AG20443 (cell line): Measurements from ENCODE around the gene PDGFA.

ENCODE experiments used
- DNase-seq: peaks from one replicate; pipeline ENCODE4 v3.0.0; 2012; ENCODE audit warnings: low spot score, mixed read lengths

The PDGFA gene

DNA sequence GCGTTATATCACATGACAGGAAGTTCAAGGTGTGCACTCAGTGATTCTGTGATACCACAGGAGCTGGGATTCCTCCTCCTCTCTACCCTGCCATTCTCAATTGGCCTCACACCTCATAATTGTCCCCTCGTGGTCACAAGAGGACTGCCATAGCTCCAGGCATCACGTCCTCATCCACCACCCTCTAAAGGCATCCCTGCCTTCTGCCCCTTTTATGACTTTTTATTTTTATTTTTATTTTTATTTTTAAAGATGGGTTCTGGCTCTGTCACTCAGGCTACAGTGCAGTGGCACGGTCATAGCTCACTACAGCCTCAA lies 47.0 kb downstream of the PDGFA start:
- no peak for DNase-seq

DNA sequence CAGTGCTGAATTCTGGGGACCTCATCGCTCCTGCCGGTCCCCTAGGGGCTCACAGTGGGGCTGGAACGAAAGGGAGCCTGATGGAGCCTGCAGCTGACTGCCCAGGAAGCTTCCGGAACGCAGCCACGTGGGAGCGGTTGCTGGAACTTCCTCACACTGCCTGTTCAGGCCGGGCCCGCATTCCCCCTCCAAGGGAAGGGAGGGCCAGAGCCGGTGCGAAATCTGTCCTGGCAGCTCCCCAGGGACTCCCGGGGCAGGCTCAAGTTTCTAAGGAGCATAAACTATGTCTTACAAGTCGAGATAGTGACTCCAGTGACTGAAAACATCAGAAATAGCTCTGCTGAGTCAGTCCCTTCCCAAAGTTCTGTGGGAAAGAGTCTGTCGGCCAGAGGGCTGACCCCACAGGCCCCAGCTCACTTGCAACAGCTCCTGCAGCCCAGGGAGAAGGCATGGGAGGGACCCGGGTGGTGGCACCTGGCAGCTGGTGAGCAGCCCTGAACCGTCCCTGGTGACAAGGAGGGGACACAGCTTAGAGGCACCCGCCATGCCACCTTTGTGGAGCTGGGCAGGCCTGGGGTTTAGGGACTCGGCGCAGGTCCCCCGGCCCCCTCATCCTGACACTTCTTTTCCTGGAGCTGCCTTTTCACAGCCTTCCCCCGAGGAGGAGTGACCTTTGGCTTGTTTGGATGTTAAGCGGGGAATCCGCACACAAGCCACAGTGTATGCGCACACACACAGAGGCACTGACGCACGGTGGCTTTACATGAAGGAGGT lies 47.6 kb downstream of the PDGFA start:
- DNase-seq = peak; percentile 79

DNA sequence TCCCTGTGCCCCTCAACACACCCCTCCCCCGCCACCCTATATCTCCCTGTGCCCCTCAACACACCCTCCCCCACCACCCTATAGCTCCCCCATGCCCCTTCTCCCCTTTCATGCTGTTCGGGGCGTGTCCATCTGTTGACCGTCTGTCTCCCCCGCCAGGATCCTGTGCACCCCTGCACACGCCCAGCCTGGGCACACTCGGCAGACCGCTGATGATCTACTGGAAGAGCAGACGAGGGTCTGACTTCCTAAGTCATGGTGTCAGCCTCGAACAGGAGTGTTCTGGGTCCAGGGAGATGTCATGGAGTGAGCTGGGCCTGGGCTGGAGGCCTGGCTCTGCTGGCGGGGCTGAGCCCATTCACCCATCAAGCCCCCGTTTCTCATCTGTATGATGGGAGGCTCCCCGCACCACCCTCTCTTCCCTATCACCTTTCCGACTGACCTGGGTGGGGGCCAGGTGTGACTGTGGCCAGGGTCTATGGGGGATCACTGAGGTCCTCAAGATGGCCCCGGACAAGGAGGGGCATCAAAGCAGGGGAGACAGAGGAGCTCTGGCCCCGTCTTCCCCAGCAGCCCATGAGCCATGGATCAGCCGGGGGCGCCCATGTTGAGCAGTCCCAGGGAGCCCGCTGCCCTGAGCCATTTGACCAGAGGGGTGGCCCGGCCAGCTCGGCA lies 48.3 kb downstream of the PDGFA start:
- no peak for DNase-seq

DNA sequence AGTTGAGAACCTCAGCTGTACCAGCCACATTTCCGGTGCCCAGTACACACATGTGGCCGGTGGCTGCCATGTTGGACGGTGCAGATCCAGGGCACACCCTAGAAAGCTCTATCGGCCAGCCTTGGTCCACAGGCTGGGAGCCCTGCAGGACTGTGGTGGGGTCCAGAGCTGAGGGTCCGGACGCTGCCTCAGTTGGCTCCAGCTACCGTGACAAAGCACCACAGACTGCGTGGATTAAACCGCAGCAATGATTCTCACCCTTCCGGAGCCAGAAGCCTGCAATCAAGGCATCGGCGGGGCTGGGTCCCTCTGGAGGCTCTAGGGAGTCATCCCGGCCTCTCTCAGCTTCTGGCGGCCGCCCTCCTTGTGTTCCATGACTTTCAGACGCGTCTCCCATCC lies 50.1 kb downstream of the PDGFA start:
- no peak for DNase-seq

DNA sequence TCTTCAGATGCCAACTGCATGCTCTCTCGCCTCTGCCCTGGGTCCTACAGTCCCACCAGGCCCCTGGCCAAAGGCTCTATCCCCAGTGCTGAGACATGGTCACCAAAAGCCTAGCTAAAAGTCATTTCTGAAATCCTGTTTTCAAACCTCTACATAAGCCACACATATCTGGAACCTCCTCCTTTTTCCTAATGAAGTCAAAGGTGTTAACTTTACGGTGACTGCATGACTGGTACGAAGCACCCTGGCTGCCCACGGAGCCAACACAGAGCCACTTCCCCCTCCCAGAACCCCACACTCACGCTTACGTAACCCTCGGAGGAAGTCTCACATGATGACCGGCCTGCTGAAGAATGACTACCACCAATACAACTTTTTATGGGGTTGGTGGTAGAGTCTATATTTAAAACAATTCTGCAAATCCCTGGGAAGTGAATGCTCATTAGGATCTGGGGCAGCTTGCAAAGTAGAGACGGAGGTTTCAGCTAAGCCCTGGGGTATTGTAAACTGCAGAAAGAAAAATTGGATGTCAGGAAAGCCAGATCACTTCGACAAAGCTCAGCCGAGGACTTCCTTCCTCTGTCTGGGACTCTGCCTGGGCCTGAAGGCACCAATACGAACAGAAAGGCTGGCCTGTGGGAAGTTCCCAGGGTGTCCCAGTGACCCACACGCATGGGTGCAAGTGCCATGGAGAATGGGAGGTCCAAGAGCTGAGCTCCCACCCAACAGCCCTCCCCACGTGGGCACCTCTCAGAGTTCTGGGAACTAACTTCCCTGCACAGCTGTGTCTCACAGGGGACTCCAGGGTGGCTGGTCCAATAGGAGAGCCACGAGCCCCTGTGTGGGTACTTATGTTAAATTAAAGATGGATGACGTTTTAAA lies 50.7 kb downstream of the PDGFA start:
- no peak for DNase-seq

DNA sequence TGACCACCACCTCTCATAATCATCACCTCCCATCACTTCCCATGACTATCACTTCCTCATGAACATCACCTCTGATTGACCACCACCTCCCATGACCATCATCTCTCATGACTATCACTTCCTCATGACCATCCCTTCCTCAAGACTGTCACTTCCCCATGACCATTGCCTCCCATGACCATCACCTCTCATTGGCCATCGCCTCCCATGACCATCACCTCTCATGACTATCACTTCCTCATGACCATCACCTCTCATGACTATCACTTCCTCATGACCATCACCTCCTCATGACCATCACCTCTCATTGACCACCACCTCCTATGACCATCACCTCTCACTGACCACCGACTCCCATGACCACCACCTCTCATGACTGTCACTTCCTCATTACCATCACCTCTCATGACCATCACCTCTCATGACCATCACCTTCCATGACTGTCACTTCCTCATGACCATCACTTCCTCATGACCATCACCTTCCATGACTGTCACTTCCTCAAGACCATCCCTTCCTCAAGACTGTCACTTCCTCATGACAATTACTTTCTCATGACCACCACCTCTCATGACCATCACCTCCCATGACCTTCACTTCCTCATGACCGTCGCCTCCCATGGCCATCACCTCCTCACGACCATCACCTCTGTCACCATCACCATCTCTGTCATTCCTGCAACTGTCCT lies 51.6 kb downstream of the PDGFA start:
- DNase-seq = no peak

DNA sequence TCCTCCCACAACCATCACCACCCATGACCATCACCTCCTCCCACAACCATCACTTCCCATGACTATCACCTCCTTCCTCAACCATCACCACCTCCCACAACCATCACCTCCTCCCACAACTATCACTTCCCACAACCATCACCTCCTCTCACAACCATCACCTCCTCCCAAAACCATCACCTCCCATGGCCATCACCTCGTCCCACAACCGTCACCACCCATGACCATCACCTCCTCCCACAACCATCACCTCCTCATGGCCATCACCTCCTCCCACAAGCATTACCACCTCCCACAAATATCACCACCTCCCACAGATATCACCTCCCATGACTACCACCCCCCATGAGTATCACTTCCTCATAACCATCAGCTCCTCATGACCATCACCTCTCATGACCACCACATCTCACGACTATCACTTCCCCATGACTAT lies 52.2 kb downstream of the PDGFA start:
- DNase-seq = no peak

DNA sequence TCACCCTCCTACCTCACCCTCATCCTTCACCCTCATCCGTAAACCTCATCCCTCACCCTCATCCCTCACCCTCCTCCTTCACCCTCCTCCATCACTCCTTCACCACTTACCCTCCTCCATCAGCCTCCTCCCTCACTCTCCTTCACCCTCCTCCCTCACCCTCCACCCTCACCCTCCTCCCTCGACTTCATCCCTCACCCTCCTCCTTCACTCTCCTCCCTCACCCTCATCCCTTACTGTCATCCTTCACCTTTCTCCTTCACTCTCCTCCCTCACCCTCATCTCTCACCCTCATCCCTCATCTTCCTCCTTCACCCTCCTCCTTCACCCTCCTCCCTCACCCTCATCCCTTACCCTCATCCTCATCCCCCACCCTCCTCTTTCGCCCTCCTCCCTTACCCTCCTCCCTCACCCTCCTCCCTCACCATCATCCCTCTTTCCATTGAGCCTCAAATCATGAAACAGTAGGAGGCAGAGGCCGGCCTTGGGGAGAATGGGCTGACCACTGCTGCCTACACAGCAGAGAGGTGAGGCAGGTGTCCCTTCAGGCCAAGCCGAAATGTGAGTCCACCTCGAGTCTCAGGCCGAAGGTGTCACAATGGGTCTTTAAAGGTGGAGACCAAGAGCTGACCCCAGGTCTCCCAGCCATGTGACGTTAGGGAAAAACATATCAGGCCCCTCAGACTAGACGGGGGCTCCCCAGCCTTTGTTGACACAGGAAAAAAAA lies 53.0 kb downstream of the PDGFA start:
- no peak for DNase-seq

DNA sequence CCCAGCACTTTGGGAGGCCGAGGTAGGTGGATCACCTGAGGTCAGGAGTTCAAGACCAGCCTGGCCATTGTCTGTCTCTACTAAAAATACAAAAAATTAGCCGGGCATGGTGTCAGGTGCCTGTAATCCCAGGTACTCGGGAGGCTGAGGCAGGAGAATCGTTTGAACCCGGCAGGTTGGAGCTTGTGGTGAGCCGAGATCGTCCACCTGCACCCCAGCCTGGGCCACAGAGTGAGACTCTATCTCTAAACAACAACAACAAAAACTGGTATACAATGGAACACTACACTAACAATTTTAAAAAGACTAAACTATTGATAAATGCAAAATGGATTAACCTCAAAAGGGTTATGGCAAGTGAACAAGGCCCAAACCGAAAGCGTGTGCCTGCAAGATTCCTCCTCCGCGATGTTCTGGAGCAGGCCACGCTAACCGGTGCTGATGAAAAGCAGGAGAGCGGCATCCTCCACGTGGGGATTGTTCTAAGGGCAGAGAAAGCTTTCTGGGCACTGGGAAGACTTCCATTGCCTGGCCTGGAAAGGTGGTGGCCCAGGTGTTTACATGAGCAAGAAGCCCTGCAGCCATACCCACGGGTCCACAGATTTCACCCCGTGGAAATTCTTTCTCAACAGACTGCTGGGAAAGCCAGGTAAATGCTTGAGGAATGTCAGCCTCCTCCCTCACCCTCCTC lies 53.8 kb downstream of the PDGFA start:
- no peak for DNase-seq

DNA sequence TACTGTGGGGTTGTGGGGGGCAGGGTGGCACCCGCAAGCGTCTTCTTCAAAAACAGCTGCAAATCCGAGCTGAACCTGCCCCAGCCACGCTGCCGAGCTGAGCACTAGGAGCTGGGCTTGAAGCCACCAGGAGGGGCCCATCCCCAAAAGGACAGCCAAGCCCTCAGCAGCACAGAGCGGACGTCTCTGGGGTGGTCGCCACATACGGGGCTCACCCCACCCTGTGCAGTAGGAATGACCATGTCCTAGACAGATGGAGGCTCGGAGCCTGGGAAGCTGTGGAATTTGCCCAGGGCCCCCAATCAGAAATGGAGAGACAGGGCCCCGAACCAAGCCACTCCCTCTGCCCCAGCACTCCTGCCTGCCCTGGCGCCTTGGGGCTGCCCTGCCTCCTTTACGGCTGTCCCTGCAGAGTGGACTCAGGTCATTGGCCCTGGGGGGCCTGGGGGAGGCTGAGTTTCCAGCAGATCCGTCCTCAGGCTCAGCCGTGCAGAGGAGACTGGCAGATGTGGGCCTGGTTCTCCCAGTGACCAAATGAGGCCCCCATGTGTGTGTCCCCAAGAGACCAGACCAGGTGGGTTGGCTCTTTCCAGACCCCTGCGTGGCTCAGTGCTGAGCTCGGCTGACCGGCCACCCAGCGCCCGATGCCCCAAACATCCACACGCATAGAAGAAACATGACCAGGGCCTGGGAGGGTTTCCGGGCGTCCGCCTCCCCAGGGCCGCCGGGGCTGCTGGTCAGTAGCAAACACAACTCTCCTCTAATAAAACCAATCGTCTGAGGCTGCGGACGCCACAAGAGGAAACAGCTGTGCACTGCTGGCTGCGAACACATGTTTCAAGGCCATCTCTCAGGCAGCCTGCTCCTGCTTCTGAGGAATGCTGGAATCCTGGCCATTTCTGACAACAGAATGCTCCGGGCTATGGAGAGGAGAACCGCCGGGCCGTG lies 54.9 kb downstream of the PDGFA start:
- DNase-seq = peak; percentile 77

DNA sequence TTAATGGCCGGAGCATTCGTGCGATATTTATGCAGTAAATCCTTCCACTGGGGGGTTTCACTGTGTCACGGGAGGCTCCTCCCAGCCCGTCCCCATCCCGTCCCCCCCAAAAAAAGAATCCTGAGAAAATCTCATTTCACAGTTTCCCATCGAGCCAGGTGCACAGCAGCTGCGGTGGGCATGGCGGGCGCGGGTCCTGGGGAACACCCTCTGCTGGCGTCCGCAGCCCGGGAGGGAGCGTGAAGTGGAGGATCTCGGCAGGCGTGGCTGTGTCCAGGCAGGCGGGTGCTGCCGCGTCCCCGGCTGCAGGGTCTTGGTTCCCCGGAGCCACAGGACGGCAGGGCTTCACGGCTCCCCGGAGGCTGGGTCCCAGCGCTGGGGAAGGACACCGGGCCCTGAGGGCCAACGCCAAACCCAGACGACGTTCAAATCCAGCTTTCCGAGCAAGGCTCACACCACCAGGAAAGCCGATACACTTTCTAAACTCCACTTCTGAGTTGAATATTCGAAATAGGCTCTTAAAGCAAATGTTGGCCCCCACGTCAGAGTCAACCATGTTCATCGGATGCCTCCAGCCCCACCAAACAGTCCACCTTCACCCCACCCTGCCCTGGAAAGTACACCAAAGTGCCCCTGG lies 55.7 kb downstream of the PDGFA start:
- no peak for DNase-seq

DNA sequence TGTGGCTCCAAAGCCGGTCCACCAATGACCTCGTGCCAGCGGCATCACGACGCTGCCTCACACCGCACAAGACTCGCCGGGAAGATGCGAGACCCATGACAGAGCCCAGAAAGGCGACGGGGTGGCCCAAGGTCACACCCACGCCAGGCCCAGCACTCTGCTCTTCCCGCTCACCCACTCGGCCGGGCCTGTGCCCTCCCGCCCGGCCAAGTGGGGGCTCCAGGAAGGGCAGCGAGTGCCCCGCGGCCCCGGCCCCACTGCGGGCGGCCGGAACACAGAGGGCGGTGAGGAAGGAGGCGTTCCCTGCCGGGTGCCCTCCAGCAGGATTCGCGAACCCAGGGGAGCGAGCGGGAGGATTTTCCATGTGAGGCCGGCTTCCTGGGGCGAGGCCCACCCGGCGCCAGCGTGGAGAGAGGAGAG lies 56.3 kb downstream of the PDGFA start:
- DNase-seq = no peak

DNA sequence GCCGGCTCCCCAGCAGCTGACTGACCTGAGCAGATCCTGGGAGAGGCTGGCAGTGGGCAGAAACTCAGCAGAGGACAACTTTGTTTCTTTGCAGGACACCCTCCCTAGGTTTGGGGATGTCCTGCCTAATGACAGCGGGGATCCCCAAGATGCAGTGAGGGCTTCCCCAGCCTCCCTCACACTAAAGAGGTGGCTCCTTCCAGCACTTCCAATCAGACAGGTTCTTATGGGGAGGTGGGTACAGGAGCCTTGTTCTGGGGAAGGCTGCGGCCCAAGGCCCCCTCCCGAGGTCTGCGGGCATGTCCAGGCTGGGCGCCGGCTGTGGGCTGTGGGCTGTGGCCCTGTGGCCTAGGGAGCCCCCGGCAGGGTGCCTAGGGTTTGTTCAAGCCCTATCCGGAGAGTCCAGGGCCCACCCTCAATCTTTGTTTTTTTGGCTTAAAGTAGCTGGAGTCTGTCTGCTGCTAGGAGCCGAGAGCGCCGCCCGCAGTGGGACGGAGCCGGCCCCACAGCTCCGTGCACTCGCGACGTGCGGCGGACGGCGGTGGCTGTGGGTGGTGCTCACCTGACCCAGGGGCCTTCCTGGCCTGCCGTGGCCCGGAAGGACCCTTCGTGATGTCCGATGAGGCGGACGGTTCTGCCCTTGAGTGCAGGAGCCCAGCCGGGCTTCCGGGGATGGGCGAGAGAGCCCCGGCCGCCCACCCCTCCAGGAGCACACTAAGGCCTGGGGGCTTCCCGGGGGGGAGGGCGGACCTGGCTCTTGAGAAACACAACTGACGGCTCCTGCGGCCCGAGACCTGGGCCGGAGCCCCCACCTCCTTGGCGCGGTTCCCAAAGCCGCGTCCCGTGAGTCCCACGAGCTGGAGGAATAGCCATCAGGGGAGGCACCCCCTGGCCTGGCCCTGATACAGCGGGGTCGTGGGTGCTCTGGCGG lies 57.2 kb downstream of the PDGFA start:
- no peak for DNase-seq

DNA sequence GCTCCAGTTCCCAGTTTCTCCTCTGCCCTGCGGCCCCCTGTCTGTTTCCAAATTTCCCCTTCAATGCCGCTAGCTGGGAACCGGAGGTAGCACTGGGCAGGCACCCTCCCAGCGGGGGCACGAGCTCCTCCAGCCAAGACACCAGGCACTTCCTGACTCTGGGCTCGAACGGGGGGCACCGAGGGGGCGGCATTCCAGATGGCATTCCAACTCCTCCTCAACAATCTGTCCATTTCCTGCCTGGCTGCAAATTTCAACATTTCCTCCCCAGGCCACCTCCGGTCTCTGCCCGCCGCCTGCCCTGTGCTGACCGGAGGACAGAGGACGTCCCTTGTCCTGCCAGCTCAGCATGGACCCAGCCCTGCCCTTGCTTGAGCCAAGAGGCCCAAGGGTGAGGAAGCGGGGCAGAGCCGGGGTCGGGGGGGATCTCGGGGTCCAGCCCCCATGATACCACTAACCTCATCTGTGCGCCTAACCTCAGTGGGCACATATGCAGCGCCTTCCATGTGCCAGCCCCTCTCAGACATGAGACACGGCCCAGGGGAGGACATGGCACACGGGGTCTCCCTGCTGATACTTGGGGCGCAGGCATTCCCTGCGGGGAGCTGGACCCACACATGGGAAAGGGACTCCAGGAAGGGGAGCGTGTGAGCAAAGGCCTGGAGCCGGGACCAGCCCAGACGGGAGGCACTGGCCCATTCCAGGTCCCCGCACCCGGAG lies 58.0 kb downstream of the PDGFA start:
- DNase-seq = no peak

DNA sequence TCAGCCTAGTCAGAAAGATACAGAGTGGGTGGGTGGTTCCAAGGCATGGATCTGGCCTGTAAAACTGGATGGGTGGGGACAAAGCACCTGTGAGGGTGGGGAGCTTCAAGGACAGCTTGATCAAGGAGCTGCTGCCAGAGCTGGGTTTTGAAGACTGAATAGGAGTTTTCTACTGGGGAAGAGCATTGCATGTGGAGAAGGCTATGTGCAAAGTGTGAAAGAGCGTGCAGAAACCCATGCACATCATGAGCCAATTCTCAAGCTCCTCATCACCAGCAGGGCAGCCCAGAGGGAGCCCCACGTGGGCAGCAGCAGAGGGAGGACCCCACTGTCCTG lies 58.6 kb downstream of the PDGFA start:
- no peak for DNase-seq

DNA sequence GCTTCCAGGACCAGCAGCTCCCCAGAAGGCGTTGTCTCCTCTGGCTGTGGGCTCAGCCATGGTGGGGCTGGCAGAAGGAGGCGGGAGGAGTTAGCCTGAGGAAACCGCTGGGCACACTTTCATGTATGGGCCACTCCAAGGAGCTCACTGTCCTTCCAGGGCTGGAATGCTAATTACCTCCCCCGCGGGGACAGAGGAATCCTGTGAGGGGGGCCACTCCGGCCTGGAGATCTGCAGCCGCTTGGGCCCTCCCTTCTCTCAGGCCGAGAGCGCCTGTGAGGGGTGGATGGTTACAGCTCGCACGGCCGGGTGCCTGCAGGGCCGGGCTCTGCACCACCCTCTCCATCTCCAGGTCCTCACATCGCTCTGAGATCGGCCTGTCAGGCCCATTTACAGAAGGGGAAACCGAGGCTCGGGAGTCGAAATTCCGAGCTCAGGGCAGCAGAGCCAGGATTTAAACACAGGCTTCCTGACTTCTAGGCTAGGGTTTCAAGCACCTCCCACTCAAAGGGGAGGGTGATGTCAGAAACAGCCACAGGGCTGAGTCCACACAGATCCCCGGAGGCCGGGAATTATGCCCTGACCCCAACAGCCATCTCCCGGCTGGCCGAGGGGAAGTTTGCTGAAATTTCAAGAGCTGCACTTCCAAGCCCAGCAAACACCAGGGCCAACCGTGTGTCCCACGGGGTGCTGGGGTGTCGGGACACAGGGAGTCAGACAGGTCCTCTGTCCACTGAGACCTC lies 59.1 kb downstream of the PDGFA start:
- peak; percentile 84 for DNase-seq
